ENCODE measurements around the gene POM121L2. TPM values are rescaled to one million over a fixed set of nuclear protein-coding genes. Genes with fewer than 3 reads are reported as not detected.

POM121L2 gene
- polyA plus RNA-seq, 3 donors from 2014 or later, result not detected

DNA sequence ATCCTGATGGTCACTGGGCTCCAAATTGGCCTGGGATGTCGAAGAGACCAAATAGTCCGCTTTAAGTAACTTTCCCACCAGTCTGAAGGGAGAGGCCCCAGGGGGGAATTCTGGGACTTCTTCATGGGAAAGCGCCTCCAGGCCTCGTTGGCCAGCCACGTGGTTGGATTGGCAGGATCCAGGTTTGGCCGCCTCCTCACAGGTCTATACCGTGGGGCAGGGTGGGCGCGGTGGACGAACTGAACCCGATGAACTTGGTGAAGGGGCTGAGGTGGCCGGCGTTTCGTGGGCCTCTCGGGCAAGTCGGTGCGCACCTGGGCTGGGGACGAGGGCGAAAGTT, 297 bp downstream of the POM121L2 start:
- no peaks in the 10 kb centered on the region for H3K36me3 Mint-ChIP-seq
- H3K9me3 Mint-ChIP-seq, result no peaks in the 10 kb centered on the region
- H3K4me3 Mint-ChIP-seq, result peak overlapping the region; percentile 64 to 79 (median 77)
- peaks cover 10 to 44% (median 24%) of the 10 kb centered on the region in 3 donors for H3K27me3 Mint-ChIP-seq (ENCODE audit: low read depth in 3 of 3)
- no peak for DNase-seq
- no peak overlapping the region for H3K27ac Mint-ChIP-seq
- peaks cover 11 to 14% of the 10 kb centered on the region in 2 donors for H3K4me1 Mint-ChIP-seq

DNA sequence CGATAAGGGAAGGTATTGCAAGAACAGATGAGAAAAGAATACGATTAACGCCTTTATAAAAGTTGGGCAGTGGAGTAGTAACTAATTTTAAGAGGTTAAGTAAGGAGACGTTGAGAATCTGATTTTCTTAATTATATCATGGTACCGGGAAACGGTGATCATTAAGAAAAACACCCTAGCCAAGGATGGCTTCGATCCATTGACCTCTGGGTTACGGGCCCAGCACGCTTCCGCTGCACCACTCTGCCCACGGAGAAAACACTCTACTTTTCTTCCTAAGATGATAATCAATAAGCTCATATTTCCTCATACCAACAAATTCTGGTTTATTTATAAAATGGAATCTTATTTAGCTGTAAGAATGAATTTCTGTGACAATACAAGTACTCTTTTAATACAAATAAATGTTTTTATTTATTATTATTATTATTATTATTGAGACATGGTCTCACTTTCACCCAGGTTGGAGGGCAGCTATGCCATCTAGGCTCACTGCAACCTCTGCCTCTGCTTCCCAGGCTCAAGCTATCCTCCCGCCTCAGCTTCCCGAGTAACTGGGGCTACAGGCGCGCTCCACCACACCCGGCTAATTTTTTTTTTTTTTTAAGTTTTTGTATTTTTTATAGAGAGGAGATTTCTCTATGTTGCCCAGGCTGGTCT, 8.3 kb downstream of the POM121L2 start:
- Mint-ChIP-seq H3K4me1 (no peaks in the 10 kb centered on the region), H3K4me3 (no peak overlapping the region), H3K9me3 (peaks cover 4 to 35% (median 12%) of the 10 kb centered on the region in 6 donors)

GRCh38 chr6:27297857-27298730, 14.0 kb downstream of the POM121L2 start:
- H3K9me3 Mint-ChIP-seq, result peaks cover 13 to 74% (median 32%) of the 10 kb centered on the region in 6 donors
- no peaks in the 10 kb centered on the region for H3K4me1 Mint-ChIP-seq
- no peak for DNase-seq
- peaks cover 53 to 68% (median 64%) of the 10 kb centered on the region in 3 donors for H3K27me3 Mint-ChIP-seq (ENCODE audit: low read depth in 3 of 3)
- peak overlapping the region in 1 of 5 donors; percentile 9 for H3K4me3 Mint-ChIP-seq
- H3K27ac Mint-ChIP-seq, result no peak overlapping the region
- H3K36me3 Mint-ChIP-seq, result peaks cover 4 to 14% (median 9%) of the 10 kb centered on the region in 3 donors

More for the DNA sequence above, 8.3 kb downstream of the POM121L2 start:
- Mint-ChIP-seq H3K27me3 (ENCODE audit: low read depth in 3 of 3) (peaks cover 35 to 48% (median 43%) of the 10 kb centered on the region in 3 donors), H3K27ac (no peak overlapping the region), H3K36me3 (peaks cover 3 to 7% (median 4%) of the 10 kb centered on the region in 3 donors)
- no peak for DNase-seq

GRCh38 chr6:27297484-27297856, 14.6 kb downstream of the POM121L2 start:
- Mint-ChIP-seq H3K36me3 (peaks cover 4 to 11% (median 9%) of the 10 kb centered on the region in 3 donors), H3K4me1 (no peaks in the 10 kb centered on the region), H3K9me3 (peaks cover 9 to 68% (median 29%) of the 10 kb centered on the region in 6 donors), H3K27ac (no peak overlapping the region), H3K27me3 (ENCODE audit: low read depth in 3 of 3) (peaks cover 51 to 64% (median 64%) of the 10 kb centered on the region in 3 donors), H3K4me3 (peak overlapping the region in 1 of 5 donors; percentile 9)
- DNase-seq, result no peak

DNA sequence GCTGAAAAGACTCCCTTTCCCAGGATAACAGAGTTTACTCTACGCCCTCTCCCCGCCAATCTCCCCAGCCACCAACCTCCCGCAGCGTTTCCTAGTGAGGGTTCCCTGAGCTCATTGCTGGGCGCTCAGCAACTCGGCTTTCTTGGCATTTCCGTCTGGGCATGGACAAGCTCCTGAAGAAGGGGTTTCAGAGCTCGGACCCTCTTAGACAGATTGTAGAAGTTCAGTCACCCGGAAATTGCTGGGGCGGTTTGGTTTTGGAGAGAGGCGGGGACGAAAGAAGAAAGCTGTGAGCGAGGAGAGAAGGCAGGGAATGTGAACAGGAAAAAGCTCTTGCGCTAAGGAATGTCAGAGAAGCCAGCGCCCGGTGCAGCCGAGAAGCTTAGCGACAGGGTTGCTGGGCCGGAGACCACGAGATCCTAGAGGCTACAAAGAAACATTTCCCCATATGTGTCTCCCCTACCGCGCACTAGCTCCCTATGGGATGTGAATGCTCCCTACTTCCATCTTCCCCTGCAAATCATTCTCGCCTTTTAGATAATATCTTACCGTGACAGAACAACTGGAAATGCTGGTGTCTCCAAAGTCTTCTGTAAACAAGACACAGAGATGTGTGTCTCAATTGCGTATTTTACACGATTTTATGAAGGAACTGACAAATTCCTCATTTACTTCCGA, 15.8 kb downstream of the POM121L2 start:
- DNase-seq, result no peak
- Mint-ChIP-seq H3K27ac (no peak overlapping the region), H3K36me3 (peaks cover 4 to 16% (median 11%) of the 10 kb centered on the region in 3 donors), H3K9me3 (peaks cover 12 to 70% (median 36%) of the 10 kb centered on the region in 6 donors), H3K4me1 (no peaks in the 10 kb centered on the region), H3K27me3 (ENCODE audit: low read depth in 3 of 3) (peaks cover 49 to 71% (median 70%) of the 10 kb centered on the region in 3 donors), H3K4me3 (peak overlapping the region in 1 of 5 donors; percentile 46)

GRCh38 chr6:27295301-27296079, 16.6 kb downstream of the POM121L2 start:
- Mint-ChIP-seq H3K4me1 (no peaks in the 10 kb centered on the region), H3K9me3 (peaks cover 16 to 73% (median 41%) of the 10 kb centered on the region in 6 donors)

DNA sequence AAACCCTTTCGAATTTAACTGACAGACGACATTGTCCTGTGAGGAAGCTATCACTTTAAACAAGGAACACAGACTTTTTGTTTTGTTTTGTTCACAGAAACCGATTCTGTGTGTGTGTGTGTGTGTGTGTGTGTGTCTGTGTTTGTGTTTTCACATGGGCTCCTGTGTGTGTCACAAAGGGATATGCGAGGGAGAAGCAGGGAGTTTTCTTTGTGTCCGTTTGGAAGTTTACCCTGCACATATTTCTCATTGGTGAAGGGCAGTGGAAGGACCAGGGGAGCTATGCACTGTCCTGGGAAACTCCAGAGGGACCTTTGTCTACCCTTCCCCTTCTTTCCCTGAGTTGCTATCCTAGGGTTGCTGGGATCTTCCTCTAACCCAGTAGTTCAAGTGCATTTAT, 17.7 kb downstream of the POM121L2 start:
- Mint-ChIP-seq H3K27me3 (ENCODE audit: low read depth in 3 of 3) (peaks cover 53 to 85% (median 84%) of the 10 kb centered on the region in 3 donors), H3K4me1 (peaks cover 0 to 3% of the 10 kb centered on the region in 2 donors), H3K27ac (no peak overlapping the region), H3K9me3 (peaks cover 15 to 79% (median 45%) of the 10 kb centered on the region in 6 donors), H3K4me3 (no peak overlapping the region), H3K36me3 (peaks cover 4 to 16% (median 11%) of the 10 kb centered on the region in 3 donors)
- no peak for DNase-seq

More at GRCh38 chr6:27295301-27296079, 16.6 kb downstream of the POM121L2 start:
- H3K4me3 Mint-ChIP-seq, result peak overlapping the region in 1 of 5 donors; percentile 46
- DNase-seq, result no peak
- H3K27me3 Mint-ChIP-seq (ENCODE audit: low read depth in 3 of 3), result peaks cover 52 to 75% (median 75%) of the 10 kb centered on the region in 3 donors
- H3K36me3 Mint-ChIP-seq, result peaks cover 4 to 16% (median 11%) of the 10 kb centered on the region in 3 donors
- H3K27ac Mint-ChIP-seq, result no peak overlapping the region

DNA sequence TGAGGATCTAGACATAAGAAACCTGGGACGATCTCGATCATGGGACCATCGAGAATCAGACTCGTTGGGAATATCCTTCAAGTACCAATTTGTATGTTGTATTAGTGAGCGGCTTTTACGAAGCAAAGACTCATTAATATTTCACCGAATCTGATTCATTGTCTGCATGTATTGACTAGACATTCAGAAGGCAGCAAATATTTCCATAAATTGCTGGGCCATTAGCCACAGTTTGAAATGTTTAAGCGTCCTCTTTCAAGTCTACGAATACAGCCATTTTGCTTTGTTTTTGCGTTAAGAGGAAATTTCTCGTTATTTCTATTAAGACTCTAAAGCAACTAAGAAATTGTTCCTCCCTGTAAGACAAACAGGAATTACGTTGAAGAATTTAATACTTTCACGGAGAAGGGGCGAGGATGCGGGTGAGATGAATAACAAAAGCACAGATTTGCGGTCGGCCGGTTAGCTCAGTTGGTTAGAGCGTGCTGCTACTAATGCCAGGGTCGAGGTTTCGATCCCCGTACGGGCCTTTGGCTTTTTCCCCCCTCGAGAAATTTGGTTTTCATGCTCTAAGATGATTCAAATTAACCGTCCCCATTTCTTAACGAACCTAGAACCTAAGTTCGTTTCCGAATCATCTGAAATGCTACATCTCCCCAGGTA, 18.5 kb downstream of the POM121L2 start:
- H3K36me3 Mint-ChIP-seq, result peaks cover 4 to 16% (median 11%) of the 10 kb centered on the region in 3 donors
- peak overlapping the region in 1 of 5 donors; percentile 49 for H3K4me3 Mint-ChIP-seq
- no peak for DNase-seq
- peaks cover 55 to 90% (median 88%) of the 10 kb centered on the region in 3 donors for H3K27me3 Mint-ChIP-seq (ENCODE audit: low read depth in 3 of 3)
- H3K4me1 Mint-ChIP-seq, result peaks cover 0 to 3% of the 10 kb centered on the region in 2 donors
- H3K27ac Mint-ChIP-seq, result no peak overlapping the region
- H3K9me3 Mint-ChIP-seq, result peaks cover 16 to 85% (median 47%) of the 10 kb centered on the region in 6 donors

DNA sequence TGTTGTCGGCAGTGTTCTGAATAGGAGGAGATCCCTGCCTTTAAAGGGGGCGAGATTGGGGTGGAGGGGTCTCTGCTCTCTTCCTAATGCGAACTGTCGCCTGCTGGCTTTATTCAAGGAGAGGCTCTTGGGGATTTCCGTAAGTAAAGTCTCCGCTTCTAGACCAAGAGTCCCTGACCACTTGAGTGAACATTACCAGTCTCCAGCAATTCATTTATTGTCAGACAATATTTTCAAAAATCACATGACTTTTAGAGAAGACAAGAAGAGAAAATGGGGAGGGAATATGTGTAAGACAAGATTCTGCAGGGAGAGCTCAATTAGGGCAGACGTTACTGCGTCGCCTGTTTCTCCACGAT, 21.2 kb downstream of the POM121L2 start:
- Mint-ChIP-seq H3K9me3 (peaks cover 20 to 80% (median 47%) of the 10 kb centered on the region in 6 donors), H3K27ac (no peak overlapping the region), H3K4me1 (peaks cover 0 to 3% of the 10 kb centered on the region in 2 donors), H3K4me3 (peak overlapping the region in 1 of 5 donors; percentile 35), H3K27me3 (ENCODE audit: low read depth in 3 of 3) (peaks cover 58 to 85% (median 80%) of the 10 kb centered on the region in 3 donors), H3K36me3 (peaks cover 4 to 16% (median 9%) of the 10 kb centered on the region in 3 donors)
- DNase-seq, result no peak

DNA sequence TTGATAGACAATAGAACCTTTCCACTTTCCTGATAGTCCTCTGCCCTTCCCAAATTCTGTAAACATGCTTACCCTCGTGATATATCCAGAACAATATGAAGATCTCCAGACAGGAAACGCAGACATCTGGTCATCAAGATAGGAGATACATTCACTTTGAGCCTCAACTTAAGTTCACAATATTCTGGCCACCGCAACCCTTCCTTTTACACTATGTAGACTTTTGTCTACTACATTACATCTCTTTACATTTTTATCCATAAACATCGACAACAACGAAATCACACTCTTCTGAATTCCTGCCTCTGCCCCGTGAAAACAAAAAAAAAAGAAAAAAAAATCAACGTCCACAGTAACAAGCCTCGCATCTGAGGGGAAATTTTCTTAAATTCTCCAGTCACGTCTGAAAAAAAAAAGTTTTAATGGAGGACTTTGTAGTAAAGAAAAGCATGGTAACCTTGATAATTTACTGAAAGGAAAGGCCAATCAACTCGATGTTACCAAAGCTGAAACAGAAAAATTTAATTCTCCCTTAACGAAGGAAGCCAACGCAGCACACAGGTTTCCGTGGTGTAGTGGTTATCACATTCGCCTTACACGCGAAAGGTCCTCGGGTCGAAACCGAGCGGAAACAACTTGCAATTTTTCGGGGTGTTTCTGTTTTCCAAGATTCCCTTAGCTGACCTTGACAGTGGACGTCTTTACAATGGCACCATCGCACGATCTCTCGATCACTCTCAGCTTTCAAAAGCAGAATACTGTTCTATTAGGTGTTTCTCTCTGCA, 21.8 kb downstream of the POM121L2 start:
- Mint-ChIP-seq H3K27me3 (ENCODE audit: low read depth in 3 of 3) (peaks cover 54 to 84% (median 79%) of the 10 kb centered on the region in 3 donors), H3K36me3 (peaks cover 8 to 17% (median 9%) of the 10 kb centered on the region in 3 donors), H3K4me1 (peaks cover 0 to 3% of the 10 kb centered on the region in 2 donors), H3K9me3 (peaks cover 22 to 80% (median 46%) of the 10 kb centered on the region in 6 donors), H3K27ac (no peak overlapping the region), H3K4me3 (peak overlapping the region in 2 of 5 donors; percentile 25 to 45)
- no peak for DNase-seq

GRCh38 chr6:27288136-27289044, 23.7 kb downstream of the POM121L2 start:
- peaks cover 9 to 23% (median 17%) of the 10 kb centered on the region in 3 donors for H3K36me3 Mint-ChIP-seq
- no peak for DNase-seq
- peaks cover 0 to 3% of the 10 kb centered on the region in 2 donors for H3K4me1 Mint-ChIP-seq
- no peak overlapping the region for H3K27ac Mint-ChIP-seq
- H3K27me3 Mint-ChIP-seq (ENCODE audit: low read depth in 3 of 3), result peaks cover 58 to 85% (median 82%) of the 10 kb centered on the region in 3 donors
- peaks cover 34 to 80% (median 54%) of the 10 kb centered on the region in 6 donors for H3K9me3 Mint-ChIP-seq
- no peak overlapping the region for H3K4me3 Mint-ChIP-seq
